GM23338 (cell line): ENCODE data around the gene PCDHGA6.
A peak's percentile ranks its signal among the peaks of the same experiment; 100 is the strongest.

Source experiments
- CREB1 ChIP-seq: fragments of 250-450 bp; sonication (Bioruptor Pico); IDR thresholded peaks from 2 replicates; pipeline ENCODE4 v1.5.0; 2020; ENCODE audit warnings: low read depth, mild to moderate bottlenecking, moderate library complexity
- CTCF ChIP-seq, 2 experiments: fragments of 200-600 bp in 1 of 2; sonication (generic) in 1 of 2; conservative IDR thresholded peaks; 2 replicates each; pipeline versions ENCODE4 v1.5.1 to v1.6.1; 2016 to 2017; ENCODE audit warnings: antibody characterized with exemption in 2 of 2, low read depth in 2 of 2, mild to moderate bottlenecking in 2 of 2, moderate library complexity in 1 of 2
- ETS1 ChIP-seq: IDR thresholded peaks from 2 replicates; pipeline ENCODE4 v1.6.1; 2016; ENCODE audit warnings: antibody characterized with exemption
- EZH2 ChIP-seq: fragments of 200-600 bp; sonication (generic); IDR thresholded peaks from one replicate; pipeline ENCODE4 v1.8.0; 2017; ENCODE audit warnings: antibody characterized with exemption, mild to moderate bottlenecking, low read depth; ENCODE audit not compliant: unreplicated experiment
- EZH2phosphoT487 ChIP-seq: fragments of 200-600 bp; sonication (generic); IDR thresholded peaks from one replicate; pipeline ENCODE4 v1.8.1; 2018; ENCODE audit warnings: antibody characterized with exemption; ENCODE audit not compliant: unreplicated experiment
- POLR2AphosphoS5 ChIP-seq: IDR thresholded peaks from 2 replicates; pipeline ENCODE4 v1.6.1; 2016; ENCODE audit warnings: antibody characterized with exemption, low read depth
- REST ChIP-seq: IDR thresholded peaks from one replicate; pipeline ENCODE4 v1.6.1; 2018; ENCODE audit warnings: antibody characterized with exemption; ENCODE audit not compliant: unreplicated experiment

GRCh38 chr5:141392429-141393198, 18.9 kb downstream of the PCDHGA6 start, which contains the start of gene PCDHGA8:
- TF ChIP-seq EZH2 (no peak), CTCF (conservative IDR thresholded peaks at IDR 0.05; ENCODE audit: low read depth in 2 of 2) (peak in 1 of 2 experiments; percentile 17; a peak in 1 of 4 replicates), EZH2phosphoT487 (no peak), CREB1 (CRISPR knock-in tag) (no peak), REST (no peak), ETS1 (no peak), POLR2AphosphoS5 (no peak)
